Fibroblast of pulmonary artery (primary cell): ENCODE measurements around the gene ZNF581.
A peak's percentile ranks its signal among the peaks of the same experiment; 100 is the strongest.

Experiments
- DNase-seq: peaks from one replicate; pipeline ENCODE4 v3.0.0-alpha.2; 2010; ENCODE audit warnings: low read depth
- H3K4me3 ChIP-seq: replicated peaks from 2 replicates; pipeline ENCODE4 v1.5.1; 2011; ENCODE audit warnings: low read depth, mild to moderate bottlenecking, control low read depth, low read length, moderate library complexity
- CTCF ChIP-seq: IDR thresholded peaks from 2 replicates; pipeline ENCODE4 v1.5.1; 2011; ENCODE audit warnings: mild to moderate bottlenecking, control low read depth, low read length, inconsistent platforms; ENCODE audit errors: missing control alignments

ZNF581 gene

GRCh38 chr19:55648585-55649267, 5.3 kb downstream of the ZNF581 start:
- TF ChIP-seq CTCF, result no peak
- DNase-seq, result no peak
- H3K4me3 ChIP-seq, result peak overlapping the region; percentile 73

- peak overlapping the region; percentile 12 for H3K4me3 ChIP-seq
- TF ChIP-seq CTCF, result no peak
- DNase-seq, result no peak
Observed at GRCh38 chr19:55649268-55650125, 6.0 kb downstream of the ZNF581 start.

GRCh38 chr19:55650126-55650557, 6.7 kb downstream of the ZNF581 start:
- no peak for TF ChIP-seq CTCF
- no peak for DNase-seq
- no peak overlapping the region for H3K4me3 ChIP-seq

- no peak for TF ChIP-seq CTCF
- no peak overlapping the region for H3K4me3 ChIP-seq
- no peak for DNase-seq
Observed at GRCh38 chr19:55650602-55651230, 7.3 kb downstream of the ZNF581 start.

- H3K4me3 ChIP-seq, result no peak overlapping the region
- no peak for DNase-seq
- TF ChIP-seq CTCF, result no peak
Observed at GRCh38 chr19:55651236-55651635, 7.8 kb downstream of the ZNF581 start.

GRCh38 chr19:55652311-55653128, 9.1 kb downstream of the ZNF581 start:
- no peak overlapping the region for H3K4me3 ChIP-seq
- no peak for TF ChIP-seq CTCF
- DNase-seq, result no peak
